GM12874 (cell line): Measurements from ENCODE around the gene COPS8.

Experiments
- CTCF ChIP-seq: IDR thresholded peaks from 2 replicates; pipeline ENCODE4 v1.5.1; 2011; ENCODE audit warnings: low read depth, mild to moderate bottlenecking, control low read depth, low read length, moderate library complexity; ENCODE audit not compliant: insufficient read depth

Gene COPS8

GRCh38 chr2:237109421-237109934 is 23.8 kb downstream of the COPS8 start:
- no peak for TF ChIP-seq CTCF

- no peak for TF ChIP-seq CTCF
These were observed 27.5 kb downstream of the COPS8 start for GRCh38 chr2:237113026-237113795.

- TF ChIP-seq CTCF: no peak
These were observed 30.2 kb downstream of the COPS8 start for GRCh38 chr2:237115870-237116269.

- TF ChIP-seq CTCF: no peak
These were observed 30.7 kb downstream of the COPS8 start for GRCh38 chr2:237116431-237116830.

- TF ChIP-seq CTCF: no peak
These were observed 32.3 kb downstream of the COPS8 start for GRCh38 chr2:237118025-237118424.

GRCh38 chr2:237118561-237119155 is 33.0 kb downstream of the COPS8 start:
- no peak for TF ChIP-seq CTCF

- no peak for TF ChIP-seq CTCF
These were observed 35.2 kb downstream of the COPS8 start for GRCh38 chr2:237120916-237121315.
